Adipocyte (in vitro differentiated cells): ENCODE data around the gene LINC01488.
A peak's percentile ranks its signal among the peaks of the same experiment; 100 is the strongest.

ENCODE experiments used
- DNase-seq: peaks from one replicate; pipeline ENCODE4 v3.0.0-alpha.2; 2015; ENCODE audit warnings: low read depth
- H3K27me3 ChIP-seq: replicated peaks from 2 replicates; pipeline ENCODE4 v1.7.0; 2013; ENCODE audit warnings: mild to moderate bottlenecking, low read length, moderate library complexity; ENCODE audit not compliant: control insufficient read depth, insufficient read depth
- H3K36me3 ChIP-seq: 2 replicates; pipeline ENCODE4 v1.7.0; 2013; ENCODE audit warnings: low read length, mild to moderate bottlenecking, moderate library complexity; ENCODE audit not compliant: control insufficient read depth, insufficient read depth, severe bottlenecking
- H3K4me1 ChIP-seq: 2 replicates; pipeline ENCODE4 v1.7.0; 2013; ENCODE audit warnings: mild to moderate bottlenecking, low read length, moderate library complexity; ENCODE audit not compliant: control insufficient read depth, insufficient read depth
- H3K4me3 ChIP-seq: 2 replicates; pipeline ENCODE4 v1.7.0; 2013; ENCODE audit warnings: mild to moderate bottlenecking, low read length, moderate library complexity
- H3K9ac ChIP-seq: 2 replicates; pipeline ENCODE4 v1.7.0; 2013; ENCODE audit warnings: mild to moderate bottlenecking, low read length, moderate library complexity
- H3K9me3 ChIP-seq: 2 replicates; pipeline ENCODE4 v1.7.0; 2013; ENCODE audit warnings: mild to moderate bottlenecking, low read length, moderate library complexity; ENCODE audit not compliant: control insufficient read depth

Gene LINC01488

DNA sequence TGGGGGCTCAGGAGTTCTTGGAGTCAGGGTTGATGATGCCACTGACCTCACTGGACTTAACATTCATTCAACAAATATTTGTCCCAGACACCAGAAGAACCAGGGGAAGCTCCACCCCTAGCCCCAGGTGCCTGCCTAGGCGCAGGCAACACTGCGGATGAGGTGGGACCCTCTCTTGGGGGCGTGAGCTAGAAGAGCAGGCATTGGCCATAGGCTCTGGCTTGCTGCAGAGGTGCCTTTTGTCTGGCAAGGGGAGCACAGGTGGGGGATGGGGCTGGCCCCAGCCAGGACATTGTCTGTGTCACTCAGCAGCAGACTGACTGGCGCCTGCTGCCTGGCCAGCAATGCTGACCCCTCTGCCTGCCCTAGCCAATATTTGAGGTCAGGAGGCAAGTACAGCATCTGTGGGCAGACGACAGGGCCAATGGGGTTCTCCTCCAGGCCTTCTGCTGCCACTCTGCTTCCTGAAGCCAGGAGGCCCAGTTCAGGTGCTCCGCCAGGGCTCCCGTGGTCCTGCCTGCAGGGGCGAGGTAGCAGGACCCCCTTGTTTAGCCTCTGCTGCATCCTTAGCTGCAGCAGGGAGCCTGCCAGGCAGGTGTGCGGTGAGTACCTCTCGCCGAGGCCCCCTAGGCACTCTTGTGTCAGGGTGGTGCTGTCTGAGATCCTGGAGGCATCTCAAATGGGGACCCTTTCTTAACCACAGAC is 4.0 kb downstream of the LINC01488 start:
- H3K4me3 ChIP-seq: no peak overlapping the region
- peaks cover 15% of the 10 kb centered on the region for H3K4me1 ChIP-seq
- DNase-seq: no peak
- no peak overlapping the region for H3K9ac ChIP-seq
- no peaks in the 10 kb centered on the region for H3K36me3 ChIP-seq
- peaks cover 7% of the 10 kb centered on the region for H3K27me3 ChIP-seq
- peaks cover 12% of the 10 kb centered on the region for H3K9me3 ChIP-seq

DNA sequence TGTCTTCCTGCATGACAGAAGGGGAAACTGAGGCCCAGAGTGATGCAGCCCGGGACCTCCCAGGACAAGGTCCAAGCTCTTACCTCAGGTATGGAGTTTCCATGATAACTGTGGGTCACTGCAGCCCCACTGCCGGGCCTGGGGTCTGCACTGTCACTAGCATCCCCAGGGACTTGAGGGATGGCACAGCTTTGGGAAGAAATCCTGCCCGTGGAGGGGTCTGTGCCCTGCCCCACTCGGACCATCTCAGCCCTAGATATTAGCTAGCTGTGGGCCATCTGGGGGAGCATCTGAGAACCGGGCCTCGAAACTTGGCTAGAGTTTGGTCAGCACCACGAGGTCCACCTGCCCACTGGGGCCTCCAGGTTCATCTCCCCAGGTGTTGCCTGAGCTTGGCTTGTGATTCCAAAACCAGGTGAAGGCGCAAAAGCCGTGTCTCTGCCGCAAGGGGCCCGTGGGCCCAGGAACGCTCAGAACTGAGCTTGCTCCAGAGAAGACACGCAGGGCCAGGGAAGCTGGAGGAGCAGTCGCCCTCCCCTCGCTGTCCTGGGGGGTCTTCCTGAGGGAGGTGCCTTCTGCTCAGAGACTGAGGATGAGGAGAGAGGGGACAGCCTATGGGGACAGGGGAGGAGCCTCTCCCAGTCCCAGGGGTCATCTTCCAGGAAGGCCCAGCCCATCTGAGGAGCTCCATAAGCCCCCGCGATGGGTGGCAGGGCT is 4.8 kb downstream of the LINC01488 start:
- Histone ChIP-seq H3K4me1 (peaks cover 15% of the 10 kb centered on the region), H3K9ac (peak overlapping the region; percentile 51), H3K4me3 (no peak overlapping the region), H3K9me3 (peaks cover 12% of the 10 kb centered on the region), H3K36me3 (no peaks in the 10 kb centered on the region), H3K27me3 (peaks cover 7% of the 10 kb centered on the region)
- no peak for DNase-seq

DNA sequence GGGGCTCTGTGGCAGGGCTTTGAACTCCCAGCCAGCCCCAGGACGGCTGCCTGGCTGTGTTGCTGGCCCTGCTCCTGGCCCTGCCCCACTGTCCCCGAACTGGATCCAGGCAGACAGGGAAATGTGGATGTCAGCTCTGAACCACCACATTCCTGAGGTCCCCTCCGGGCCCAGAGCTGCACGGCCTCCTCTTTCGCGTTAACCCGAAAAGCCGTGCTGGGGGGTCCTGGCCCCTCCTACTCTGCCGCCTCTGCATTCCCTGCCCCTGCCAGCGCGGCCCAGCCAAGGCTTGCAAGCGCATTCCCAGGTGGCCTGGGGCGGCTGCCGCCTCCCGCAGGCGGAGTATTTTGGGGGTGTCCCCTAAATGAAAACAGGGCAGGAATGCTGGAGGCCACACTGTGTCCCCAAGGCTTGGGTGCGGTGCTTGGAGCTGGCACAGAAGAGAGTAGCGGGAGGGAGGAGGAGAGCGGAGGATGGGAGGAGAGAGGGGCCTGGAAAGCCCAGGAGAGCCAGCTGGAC is 5.4 kb downstream of the LINC01488 start:
- H3K9ac ChIP-seq: peak overlapping the region; percentile 51
- peaks cover 10% of the 10 kb centered on the region for H3K9me3 ChIP-seq
- peaks cover 7% of the 10 kb centered on the region for H3K27me3 ChIP-seq
- H3K4me3 ChIP-seq: no peak overlapping the region
- no peak for DNase-seq
- peaks cover 15% of the 10 kb centered on the region for H3K4me1 ChIP-seq
- no peaks in the 10 kb centered on the region for H3K36me3 ChIP-seq

DNA sequence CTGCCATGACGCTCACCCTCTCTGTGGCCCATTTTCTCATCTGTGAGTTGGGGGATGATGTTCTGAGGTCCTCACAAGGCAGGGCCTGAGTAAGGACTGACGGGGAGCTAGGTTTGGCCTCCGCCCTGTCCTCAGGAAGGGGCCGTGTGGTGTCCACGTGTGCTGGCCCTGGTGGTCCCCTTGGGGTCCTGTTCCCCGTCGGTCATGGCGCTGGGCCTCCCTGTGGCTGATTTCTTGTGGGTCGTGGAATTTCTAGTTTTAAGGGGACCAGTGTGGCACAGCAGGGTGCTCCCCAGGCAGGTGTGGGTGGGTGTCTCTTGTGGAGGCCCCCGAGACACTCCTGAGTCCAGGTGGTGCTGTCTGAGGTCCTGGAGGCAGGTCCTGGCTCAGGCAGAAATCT is 5.9 kb downstream of the LINC01488 start:
- Histone ChIP-seq H3K36me3 (no peaks in the 10 kb centered on the region), H3K4me1 (peaks cover 15% of the 10 kb centered on the region), H3K4me3 (no peak overlapping the region), H3K9ac (no peak overlapping the region), H3K9me3 (peaks cover 4% of the 10 kb centered on the region), H3K27me3 (peaks cover 5% of the 10 kb centered on the region)
- DNase-seq: no peak

DNA sequence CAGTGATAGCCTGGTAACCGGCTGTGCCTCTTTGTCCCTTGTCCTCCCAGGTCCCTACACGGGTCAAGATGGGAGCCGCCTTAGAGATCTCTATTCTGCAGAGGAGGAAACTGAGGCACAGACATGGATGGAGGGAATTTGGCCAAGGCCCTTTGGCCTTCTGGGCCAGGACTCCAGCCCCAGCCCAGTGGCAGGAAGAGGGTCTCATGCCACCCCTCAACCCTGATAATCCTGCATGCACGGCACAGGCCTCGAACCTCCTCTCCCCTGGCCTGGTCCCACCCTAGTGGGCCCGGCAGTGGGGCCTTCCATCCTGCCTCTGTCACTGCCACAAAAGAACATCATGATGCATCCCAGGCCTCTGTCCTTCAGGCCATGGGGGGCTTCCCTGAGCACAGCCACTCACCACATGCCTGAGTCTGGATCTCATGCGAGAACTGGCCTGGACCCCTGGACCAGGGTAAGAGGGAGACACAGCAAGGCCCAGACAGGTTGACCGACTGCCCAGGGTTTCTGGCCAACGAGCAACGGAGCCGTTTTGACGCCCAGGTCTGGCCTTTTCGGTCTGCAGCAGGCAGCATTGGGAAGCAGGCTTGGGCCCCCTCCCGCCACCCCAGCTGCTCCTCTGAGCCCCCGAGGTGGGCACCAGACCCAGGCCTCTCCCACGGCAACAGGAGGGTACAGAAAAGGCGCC is 6.5 kb downstream of the LINC01488 start:
- Histone ChIP-seq H3K27me3 (peaks cover 2% of the 10 kb centered on the region), H3K9me3 (no peaks in the 10 kb centered on the region), H3K9ac (no peak overlapping the region), H3K4me1 (peaks cover 15% of the 10 kb centered on the region), H3K36me3 (no peaks in the 10 kb centered on the region), H3K4me3 (no peak overlapping the region)
- DNase-seq: no peak

DNA sequence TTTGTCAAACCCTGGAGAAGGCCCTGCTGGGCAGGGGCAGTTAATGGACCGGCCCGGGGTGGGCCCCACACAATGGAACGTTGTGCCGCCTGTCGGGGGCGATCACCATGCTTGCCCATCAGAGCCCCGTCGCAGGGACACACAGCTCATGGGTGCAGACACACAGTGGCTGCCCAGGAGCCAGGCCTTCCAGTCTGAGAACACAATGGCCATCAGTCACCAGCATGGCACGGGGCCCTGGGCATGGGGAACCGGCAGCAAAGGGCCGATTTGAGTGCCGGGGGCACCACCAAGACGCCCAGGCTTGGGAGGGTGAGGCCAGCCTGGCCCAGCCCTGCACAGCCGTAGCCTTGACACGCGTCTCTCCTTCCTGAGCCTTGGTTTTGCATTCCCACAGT is 7.1 kb downstream of the LINC01488 start:
- H3K27me3 ChIP-seq: no peaks in the 10 kb centered on the region
- H3K9ac ChIP-seq: no peak overlapping the region
- H3K9me3 ChIP-seq: no peaks in the 10 kb centered on the region
- H3K4me3 ChIP-seq: no peak overlapping the region
- peaks cover 15% of the 10 kb centered on the region for H3K4me1 ChIP-seq
- no peaks in the 10 kb centered on the region for H3K36me3 ChIP-seq
- DNase-seq: no peak

DNA sequence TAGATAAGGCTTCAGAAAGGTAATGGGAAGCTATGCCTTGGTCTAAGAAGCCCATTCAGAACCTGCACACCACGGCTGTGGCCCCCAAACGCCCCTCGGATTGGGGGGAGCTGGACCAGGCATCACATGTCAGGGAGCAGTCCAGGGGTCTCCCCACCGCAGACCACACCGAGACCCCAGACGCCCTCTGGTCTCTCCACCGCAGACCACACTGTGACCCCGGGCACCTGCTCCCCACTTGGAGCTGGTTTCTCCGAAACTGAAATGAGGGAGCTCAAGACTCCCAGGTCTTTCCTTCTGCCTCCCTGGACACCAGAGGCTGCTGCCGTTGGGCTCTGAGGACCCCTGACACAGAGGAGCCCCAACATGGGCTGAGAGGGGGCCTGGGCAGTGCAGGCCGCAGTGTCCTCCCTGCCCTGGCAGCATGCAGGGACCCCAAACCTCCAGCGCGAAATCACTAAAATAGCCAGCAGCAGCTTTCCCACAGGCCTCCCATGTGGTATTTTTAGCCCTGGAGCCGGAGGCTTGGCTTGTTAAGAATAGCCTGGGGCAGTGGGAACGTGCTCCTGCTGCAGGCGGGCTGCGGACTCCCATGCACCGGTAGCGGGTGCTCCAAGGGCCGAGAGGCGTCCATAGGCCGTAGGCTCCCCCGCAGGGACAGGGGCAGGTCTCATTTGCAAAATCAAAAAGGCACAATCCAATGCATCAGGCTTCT is 7.7 kb downstream of the LINC01488 start:
- no peak for DNase-seq

DNA sequence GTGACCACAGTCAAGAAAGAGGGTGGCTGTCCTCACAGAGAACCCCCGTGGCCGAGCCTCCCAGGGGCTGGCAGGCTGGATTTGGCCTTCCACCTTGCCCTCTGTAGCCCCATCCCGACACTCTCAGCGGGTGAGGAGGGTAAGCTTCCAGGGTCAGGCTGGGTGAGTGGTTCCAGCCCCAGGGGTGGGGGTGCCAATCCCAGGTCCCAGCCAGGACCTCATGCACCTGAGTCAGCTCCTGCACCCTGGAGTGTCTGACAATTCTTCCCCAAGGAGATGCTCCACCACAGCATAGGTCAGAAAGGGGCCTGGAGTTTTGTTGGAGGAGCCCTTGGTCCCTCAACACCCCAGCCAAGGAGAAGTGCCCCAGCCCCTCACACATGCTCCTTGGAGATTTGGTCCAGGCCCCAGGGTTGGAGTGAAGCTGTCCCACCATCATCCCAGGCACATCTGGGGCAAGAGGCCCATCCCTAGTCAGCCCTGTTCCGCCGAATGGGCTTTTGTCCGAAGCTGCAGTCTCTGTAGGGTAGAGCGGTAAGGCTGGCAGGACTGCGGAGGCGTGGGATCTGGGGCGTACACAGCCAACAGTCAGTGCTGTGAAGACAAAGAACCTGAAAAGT is 8.4 kb downstream of the LINC01488 start:
- H3K27me3 ChIP-seq: no peaks in the 10 kb centered on the region
- no peak overlapping the region for H3K9ac ChIP-seq
- no peaks in the 10 kb centered on the region for H3K9me3 ChIP-seq
- H3K36me3 ChIP-seq: no peaks in the 10 kb centered on the region
- no peak overlapping the region for H3K4me3 ChIP-seq
- H3K4me1 ChIP-seq: peaks cover 15% of the 10 kb centered on the region
- no peak for DNase-seq

More for the DNA sequence above, 7.7 kb downstream of the LINC01488 start:
- Histone ChIP-seq H3K27me3 (no peaks in the 10 kb centered on the region), H3K4me1 (peaks cover 15% of the 10 kb centered on the region), H3K9me3 (no peaks in the 10 kb centered on the region), H3K36me3 (no peaks in the 10 kb centered on the region), H3K4me3 (no peak overlapping the region), H3K9ac (no peak overlapping the region)

DNA sequence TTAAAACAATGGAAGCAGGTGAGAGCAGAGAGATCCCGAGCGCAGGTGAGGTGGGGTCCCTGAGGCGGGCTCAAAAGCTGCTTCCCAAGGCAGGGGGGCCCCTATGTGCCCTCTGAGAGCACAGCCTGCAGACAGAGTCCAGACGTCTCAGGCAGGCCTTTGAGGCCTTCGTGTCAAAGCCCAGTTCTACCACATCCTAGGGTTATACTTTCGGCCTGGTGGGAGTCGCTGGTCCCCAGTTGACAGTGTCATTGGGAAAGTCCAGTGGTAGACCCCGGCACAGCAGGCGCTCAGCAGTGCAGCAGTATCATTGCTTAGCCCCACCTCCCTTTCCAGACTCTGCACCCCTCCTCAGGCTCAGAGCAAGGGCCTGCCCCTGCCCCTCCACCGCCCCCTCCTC is 9.1 kb downstream of the LINC01488 start:
- Histone ChIP-seq H3K9ac (no peak overlapping the region), H3K27me3 (no peaks in the 10 kb centered on the region), H3K4me3 (no peak overlapping the region), H3K9me3 (no peaks in the 10 kb centered on the region), H3K36me3 (no peaks in the 10 kb centered on the region), H3K4me1 (peaks cover 15% of the 10 kb centered on the region)
- DNase-seq: no peak

DNA sequence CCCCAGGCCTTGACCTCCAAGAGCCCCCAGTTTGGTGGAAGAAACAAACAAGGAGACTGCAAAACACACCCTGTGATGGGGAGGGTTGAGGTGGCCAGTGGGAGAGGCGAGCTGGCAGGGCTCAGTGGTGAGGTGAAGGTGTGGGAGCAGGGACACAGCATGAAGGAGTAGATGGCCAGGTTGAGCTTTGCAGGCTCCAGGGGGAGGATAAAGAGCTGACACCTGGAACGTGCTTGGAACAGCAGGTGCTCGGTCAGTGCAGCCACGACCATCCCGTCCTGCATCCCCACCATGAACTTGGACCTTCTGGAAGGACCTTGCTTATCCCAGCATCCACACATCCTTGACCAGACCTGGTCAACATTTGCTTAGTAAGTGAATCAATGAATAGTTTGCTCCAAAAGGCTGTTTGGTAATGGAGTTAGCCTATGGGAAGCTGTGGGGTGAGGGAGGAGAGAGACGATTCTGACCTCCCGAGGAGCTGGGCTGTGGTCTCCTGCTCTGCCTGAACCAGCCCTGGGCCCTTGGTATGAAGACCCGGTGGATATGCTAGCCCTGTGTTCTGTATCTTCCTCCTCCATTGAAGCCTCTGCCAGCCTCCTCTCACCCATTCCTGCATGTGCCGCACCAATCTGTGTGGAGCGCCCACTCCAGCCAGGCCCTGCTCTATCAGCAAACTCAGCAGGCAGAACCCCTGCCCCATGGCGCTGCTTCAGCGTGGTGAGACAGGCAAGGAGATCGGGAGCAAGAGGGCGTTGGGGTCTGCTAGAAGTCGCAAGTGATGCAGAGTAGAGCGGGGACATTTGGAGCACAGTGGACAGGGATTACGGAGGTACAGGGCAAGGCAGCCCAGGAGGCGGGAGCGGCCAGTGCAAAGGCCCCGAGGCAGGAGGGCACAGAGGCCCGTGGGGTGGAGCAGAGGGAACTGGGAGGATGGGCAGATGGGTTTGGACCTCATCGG is 9.9 kb downstream of the LINC01488 start:
- DNase-seq: no peak
- H3K9me3 ChIP-seq: no peaks in the 10 kb centered on the region

More for the DNA sequence above, 9.9 kb downstream of the LINC01488 start:
- Histone ChIP-seq H3K27me3 (no peaks in the 10 kb centered on the region), H3K4me3 (no peak overlapping the region), H3K36me3 (no peaks in the 10 kb centered on the region), H3K9ac (no peak overlapping the region), H3K4me1 (peaks cover 9% of the 10 kb centered on the region)
